ENCODE data around the gene CEP162.

- TF ChIP-seq CTCF (IDR thresholded peaks at IDR 0.05) (no peak), POLR2A (IDR thresholded peaks at IDR 0.05) (no peak)
These were observed 146.2 kb downstream of the CEP162 start for GRCh38 chr6:84081222-84081621.

All from right lobe of liver (tissue), 4 donors.